Nephron progenitor cell (in vitro differentiated cells): Measurements from ENCODE around the gene SYT1.

Experiments
- DNase-seq: peaks from one replicate; pipeline ENCODE4 v3.0.0; 2021
- H3K27ac Mint-ChIP-seq: 2 replicates; pipeline ENCODE4 v1.8.0; 2021; ENCODE audit warnings: mild to moderate bottlenecking, moderate library complexity, mixed read lengths
- H3K27me3 Mint-ChIP-seq: 2 replicates; pipeline ENCODE4 v1.8.0; 2021; ENCODE audit warnings: mild to moderate bottlenecking, low read depth, mixed read lengths; ENCODE audit not compliant: poor library complexity
- H3K36me3 Mint-ChIP-seq: 2 replicates; pipeline ENCODE4 v1.8.0; 2021; ENCODE audit warnings: low read depth, mixed read lengths
- H3K4me1 Mint-ChIP-seq: 2 replicates; pipeline ENCODE4 v1.8.0; 2021; ENCODE audit warnings: mixed read lengths
- H3K4me3 Mint-ChIP-seq: 2 replicates; pipeline ENCODE4 v1.8.0; 2021; ENCODE audit warnings: mild to moderate bottlenecking, moderate library complexity, mixed read lengths
- H3K9me3 Mint-ChIP-seq: 2 replicates; pipeline ENCODE4 v1.8.0; 2021; ENCODE audit warnings: mild to moderate bottlenecking, moderate library complexity, mixed read lengths
- CTCF ChIP-seq: fragments of 200-600 bp; sonication (generic); IDR thresholded peaks from 2 replicates; pipeline ENCODE4 v1.5.0; 2021; ENCODE audit warnings: antibody characterized with exemption

SYT1 gene

GRCh38 chr12:79162147-79162772, 297.7 kb downstream of the SYT1 start:
- no peak for DNase-seq
- no peak for TF ChIP-seq CTCF
- H3K27me3 Mint-ChIP-seq = no peaks in the 10 kb centered on the region
- no peak overlapping the region for H3K4me3 Mint-ChIP-seq
- H3K27ac Mint-ChIP-seq = no peak overlapping the region
- no peaks in the 10 kb centered on the region for H3K9me3 Mint-ChIP-seq
- peaks cover 4% of the 10 kb centered on the region for H3K4me1 Mint-ChIP-seq
- no peaks in the 10 kb centered on the region for H3K36me3 Mint-ChIP-seq

- no peak for DNase-seq
- H3K27me3 Mint-ChIP-seq = no peaks in the 10 kb centered on the region
- no peaks in the 10 kb centered on the region for H3K9me3 Mint-ChIP-seq
- H3K4me3 Mint-ChIP-seq = no peak overlapping the region
- TF ChIP-seq CTCF = no peak
- H3K4me1 Mint-ChIP-seq = peaks cover 4% of the 10 kb centered on the region
- H3K36me3 Mint-ChIP-seq = no peaks in the 10 kb centered on the region
- H3K27ac Mint-ChIP-seq = peak overlapping the region; percentile 43
These were observed 298.4 kb downstream of the SYT1 start for GRCh38 chr12:79162948-79163347.

GRCh38 chr12:79164890-79165289, 300.3 kb downstream of the SYT1 start:
- no peak overlapping the region for H3K4me3 Mint-ChIP-seq
- no peak for TF ChIP-seq CTCF
- no peaks in the 10 kb centered on the region for H3K27me3 Mint-ChIP-seq
- peaks cover 3% of the 10 kb centered on the region for H3K9me3 Mint-ChIP-seq
- peaks cover 4% of the 10 kb centered on the region for H3K4me1 Mint-ChIP-seq
- no peak overlapping the region for H3K27ac Mint-ChIP-seq
- DNase-seq = no peak
- H3K36me3 Mint-ChIP-seq = peaks cover 7% of the 10 kb centered on the region

- no peak for DNase-seq
These were observed 304.1 kb downstream of the SYT1 start for GRCh38 chr12:79168687-79169086.

GRCh38 chr12:79174626-79175025, 310.1 kb downstream of the SYT1 start:
- Mint-ChIP-seq H3K27me3 (no peaks in the 10 kb centered on the region), H3K4me3 (no peak overlapping the region), H3K4me1 (no peaks in the 10 kb centered on the region), H3K9me3 (peaks cover 24% of the 10 kb centered on the region), H3K36me3 (peaks cover 21% of the 10 kb centered on the region), H3K27ac (peak overlapping the region; percentile 56)
- DNase-seq = no peak
- no peak for TF ChIP-seq CTCF

More at GRCh38 chr12:79168687-79169086, 304.1 kb downstream of the SYT1 start:
- Mint-ChIP-seq H3K27ac (no peak overlapping the region), H3K4me1 (no peaks in the 10 kb centered on the region), H3K27me3 (no peaks in the 10 kb centered on the region), H3K36me3 (peaks cover 21% of the 10 kb centered on the region), H3K4me3 (no peak overlapping the region), H3K9me3 (peaks cover 17% of the 10 kb centered on the region)
- TF ChIP-seq CTCF = no peak

- no peak overlapping the region for H3K4me3 Mint-ChIP-seq
- DNase-seq = no peak
- H3K4me1 Mint-ChIP-seq = peaks cover 3% of the 10 kb centered on the region
- no peak overlapping the region for H3K27ac Mint-ChIP-seq
- peaks cover 5% of the 10 kb centered on the region for H3K9me3 Mint-ChIP-seq
- no peak for TF ChIP-seq CTCF
- no peaks in the 10 kb centered on the region for H3K27me3 Mint-ChIP-seq
- H3K36me3 Mint-ChIP-seq = peaks cover 3% of the 10 kb centered on the region
These were observed 318.4 kb downstream of the SYT1 start for GRCh38 chr12:79183003-79183402.
